Measurements from ENCODE around the gene ENO1.

- no peak for TF ChIP-seq ZNF416 (tag by site-specific recombination; IDR thresholded peaks at IDR 0.05)
- TF ChIP-seq CTCF (tag by site-specific recombination; IDR thresholded peaks at IDR 0.05): no peak
- TF ChIP-seq ZNF366 (tag by site-specific recombination; conservative IDR thresholded peaks at IDR 0.05): peak; percentile 80
- no peak for TF ChIP-seq ZNF324 (tag by site-specific recombination; IDR thresholded peaks at IDR 0.05)
- peak; percentile 94 for TF ChIP-seq PRDM1 (tag by site-specific recombination; IDR thresholded peaks at IDR 0.05)
- no peak for TF ChIP-seq ZNF114 (tag by site-specific recombination; IDR thresholded peaks at IDR 0.05)
- no peak for TF ChIP-seq ZBTB1 (tag by site-specific recombination; IDR thresholded peaks at IDR 0.05)
Measured at GRCh38 chr1:8815582-8816151, 62.8 kb downstream of the ENO1 start.
